Measurements from ENCODE around the gene NEMP2.
"Not testable (repeated sequence)": the region's sequence is repeated elsewhere in the genome, so short reads cannot be mapped to it uniquely, and the experiment has no call there.

Gene NEMP2

DNA sequence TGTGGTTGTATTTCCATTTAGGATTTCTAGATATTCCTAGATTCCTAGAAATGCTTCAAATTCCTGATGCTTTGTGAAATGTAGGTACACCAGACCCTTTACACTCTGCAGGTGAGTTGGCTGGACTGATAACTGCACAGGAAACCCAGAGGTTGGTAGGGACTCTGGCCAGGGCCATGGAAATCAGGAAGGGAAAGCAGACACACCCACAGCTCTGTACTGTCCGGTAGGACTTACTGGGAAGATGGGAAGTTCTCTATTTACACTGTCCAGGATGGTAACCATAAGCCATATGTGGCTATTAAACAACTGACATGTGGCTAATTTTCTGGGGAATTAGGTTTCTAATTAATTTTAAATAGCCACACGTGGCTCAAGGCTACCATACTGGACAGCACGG is 31.4 kb downstream of the NEMP2 start:
- no peak overlapping the region for H3K4me3 ChIP-seq (ENCODE audit: low read depth, low read length)
- H3K27ac ChIP-seq = no peak overlapping the region
- in situ Hi-C loops (cut with HindIII; ENCODE audit: low pct_ligation_motif_present, low sequenced_read_pairs) = no loop called here
- no peak for TF ChIP-seq CTCF (IDR thresholded peaks at IDR 0.05; ENCODE audit: low read depth, low read length, missing control alignments)
- DNase-seq = no peak
- no peaks in the 10 kb centered on the region for H3K27me3 ChIP-seq (replicated peaks)
- no peaks in the 10 kb centered on the region for H3K36me3 ChIP-seq (replicated peaks)

GRCh38 chr2:190501702-190502407 is 32.7 kb downstream of the NEMP2 start:
- in situ Hi-C loops (cut with HindIII; ENCODE audit: low pct_ligation_motif_present, low sequenced_read_pairs) = no loop called here
- TF ChIP-seq CTCF (IDR thresholded peaks at IDR 0.05; ENCODE audit: low read depth, low read length, missing control alignments) = no peak
- Histone ChIP-seq H3K4me3 (ENCODE audit: low read depth, low read length) (no peak overlapping the region), H3K27ac (no peak overlapping the region), H3K36me3 (replicated peaks) (no peaks in the 10 kb centered on the region), H3K27me3 (replicated peaks) (no peaks in the 10 kb centered on the region)
- DNase-seq = no peak

DNA sequence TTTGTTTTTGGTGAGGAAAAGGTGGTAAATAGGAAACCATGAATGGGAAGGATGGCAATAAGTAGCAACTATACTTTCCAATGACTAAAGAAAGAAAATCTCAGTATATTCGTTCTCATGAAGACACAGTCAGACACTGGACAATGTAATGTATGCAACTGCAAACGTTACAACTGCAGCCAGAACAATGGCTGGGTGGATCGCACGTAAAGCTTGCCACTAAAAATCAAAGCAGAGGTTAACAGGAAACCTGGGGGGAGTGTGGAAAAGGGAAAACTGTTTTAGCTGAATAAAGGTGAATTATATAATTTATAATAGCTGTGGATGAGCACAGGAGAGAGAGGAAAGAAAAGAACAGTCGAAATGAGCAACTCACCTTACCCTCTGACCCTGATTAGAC is 33.3 kb downstream of the NEMP2 start:
- TF ChIP-seq CTCF (IDR thresholded peaks at IDR 0.05; ENCODE audit: low read depth, low read length, missing control alignments) = no peak
- Histone ChIP-seq H3K36me3 (replicated peaks) (no peaks in the 10 kb centered on the region), H3K27ac (no peak overlapping the region), H3K4me3 (ENCODE audit: low read depth, low read length) (no peak overlapping the region), H3K27me3 (replicated peaks) (no peaks in the 10 kb centered on the region)
- DNase-seq = no peak
- in situ Hi-C loops (cut with HindIII; ENCODE audit: low pct_ligation_motif_present, low sequenced_read_pairs) = no loop called here

DNA sequence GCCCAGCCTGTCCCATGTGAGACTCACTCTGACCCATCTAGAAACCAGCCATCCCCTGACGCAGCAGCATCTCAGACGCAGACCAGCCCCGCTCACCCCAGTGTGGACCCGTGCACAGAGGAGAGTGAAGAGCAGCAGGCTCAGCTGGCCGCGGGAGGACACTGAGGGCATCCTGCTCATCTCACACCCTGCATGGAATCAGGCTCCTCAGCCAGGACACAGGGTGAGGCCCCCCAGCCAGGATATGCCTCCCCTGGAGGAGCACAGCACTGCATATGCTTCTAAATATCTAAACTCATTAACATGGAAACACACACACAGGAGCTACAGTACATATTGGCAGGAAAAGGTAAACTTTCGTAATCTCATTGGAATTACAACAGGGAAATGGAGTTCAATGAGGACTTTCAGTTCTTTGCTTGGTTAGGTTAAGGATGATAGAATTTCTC is 34.4 kb downstream of the NEMP2 start:
- no peaks in the 10 kb centered on the region for H3K27me3 ChIP-seq (replicated peaks)
- DNase-seq = no peak
- no peaks in the 10 kb centered on the region for H3K36me3 ChIP-seq (replicated peaks)
- TF ChIP-seq CTCF (IDR thresholded peaks at IDR 0.05; ENCODE audit: low read depth, low read length, missing control alignments) = no peak
- no peak overlapping the region for H3K27ac ChIP-seq
- in situ Hi-C loops (cut with HindIII; ENCODE audit: low pct_ligation_motif_present, low sequenced_read_pairs) = no loop called here
- H3K4me3 ChIP-seq (ENCODE audit: low read depth, low read length) = no peak overlapping the region

GRCh38 chr2:190499273-190499672 is 35.2 kb downstream of the NEMP2 start:
- DNase-seq = no peak
- no peaks in the 10 kb centered on the region for H3K27me3 ChIP-seq (replicated peaks)
- no peak overlapping the region for H3K4me3 ChIP-seq (ENCODE audit: low read depth, low read length)
- in situ Hi-C loops (cut with HindIII; ENCODE audit: low pct_ligation_motif_present, low sequenced_read_pairs) = no loop called here
- H3K36me3 ChIP-seq (replicated peaks) = no peaks in the 10 kb centered on the region
- no peak overlapping the region for H3K27ac ChIP-seq
- TF ChIP-seq CTCF (IDR thresholded peaks at IDR 0.05; ENCODE audit: low read depth, low read length, missing control alignments) = no peak

GRCh38 chr2:190497428-190497827 is 37.1 kb downstream of the NEMP2 start:
- DNase-seq = no peak
- Histone ChIP-seq H3K4me3 (ENCODE audit: low read depth, low read length) (no peak overlapping the region), H3K27ac (no peak overlapping the region), H3K27me3 (replicated peaks) (no peaks in the 10 kb centered on the region), H3K36me3 (replicated peaks) (no peaks in the 10 kb centered on the region)
- no peak for TF ChIP-seq CTCF (IDR thresholded peaks at IDR 0.05; ENCODE audit: low read depth, low read length, missing control alignments)
- in situ Hi-C loops (cut with HindIII; ENCODE audit: low pct_ligation_motif_present, low sequenced_read_pairs) = no loop called here

DNA sequence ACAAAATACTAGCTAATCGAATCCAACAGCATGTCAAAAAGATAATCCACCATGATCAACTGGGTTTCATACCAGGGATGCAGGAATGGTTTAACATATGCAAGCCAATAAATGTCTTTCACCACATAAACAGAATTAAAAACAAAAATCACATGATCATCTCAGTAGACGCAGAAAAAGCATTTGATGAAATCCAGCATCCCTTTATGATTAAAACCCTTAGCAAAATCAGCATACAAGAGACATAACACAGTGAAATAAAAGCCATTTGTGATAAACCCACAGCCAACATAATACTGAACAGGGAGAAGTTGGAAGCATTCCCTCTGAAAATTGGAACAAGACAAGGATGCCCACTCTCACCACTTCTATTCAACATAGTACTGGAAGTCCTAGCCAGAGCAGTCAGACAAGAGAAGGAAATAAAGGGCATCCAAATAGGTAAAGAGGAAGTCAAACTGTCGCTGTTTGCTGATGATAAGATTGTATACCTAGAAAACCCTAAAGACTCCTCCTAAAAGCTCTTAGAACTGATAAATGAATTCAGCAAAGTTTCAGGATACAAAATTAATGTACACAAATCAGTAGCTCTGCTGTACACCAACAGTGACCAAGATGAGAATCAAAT is 39.8 kb downstream of the NEMP2 start:
- in situ Hi-C loops (cut with HindIII; ENCODE audit: low pct_ligation_motif_present, low sequenced_read_pairs); H3K27ac ChIP-seq; H3K4me3 ChIP-seq (ENCODE audit: low read depth, low read length); H3K36me3 ChIP-seq (replicated peaks); H3K27me3 ChIP-seq (replicated peaks); DNase-seq: not testable (repeated sequence)

Data from brain microvascular endothelial cell (primary cell).